SK-N-SH (cell line): Measurements from ENCODE around the gene PROM2.

ENCODE experiments used
- ELF1 ChIP-seq: IDR thresholded peaks from 2 replicates; pipeline ENCODE4 v1.4.0; 2012
- RXRA ChIP-seq: IDR thresholded peaks from 2 replicates; pipeline ENCODE4 v1.4.0; 2012; ENCODE audit warnings: low read depth, mild to moderate bottlenecking, borderline replicate concordance
- YY1 ChIP-seq: IDR thresholded peaks from 2 replicates; pipeline ENCODE4 v1.4.0; 2012; ENCODE audit warnings: low read depth, mild to moderate bottlenecking
- TF ChIP-seq, protein P1 (sequence below): fragments of 200-600 bp; sonication (generic); IDR thresholded peaks from 2 replicates; pipeline ENCODE4 v1.6.1; 2017; ENCODE audit warnings: antibody characterized with exemption, mild to moderate bottlenecking, moderate library complexity

DNA sequence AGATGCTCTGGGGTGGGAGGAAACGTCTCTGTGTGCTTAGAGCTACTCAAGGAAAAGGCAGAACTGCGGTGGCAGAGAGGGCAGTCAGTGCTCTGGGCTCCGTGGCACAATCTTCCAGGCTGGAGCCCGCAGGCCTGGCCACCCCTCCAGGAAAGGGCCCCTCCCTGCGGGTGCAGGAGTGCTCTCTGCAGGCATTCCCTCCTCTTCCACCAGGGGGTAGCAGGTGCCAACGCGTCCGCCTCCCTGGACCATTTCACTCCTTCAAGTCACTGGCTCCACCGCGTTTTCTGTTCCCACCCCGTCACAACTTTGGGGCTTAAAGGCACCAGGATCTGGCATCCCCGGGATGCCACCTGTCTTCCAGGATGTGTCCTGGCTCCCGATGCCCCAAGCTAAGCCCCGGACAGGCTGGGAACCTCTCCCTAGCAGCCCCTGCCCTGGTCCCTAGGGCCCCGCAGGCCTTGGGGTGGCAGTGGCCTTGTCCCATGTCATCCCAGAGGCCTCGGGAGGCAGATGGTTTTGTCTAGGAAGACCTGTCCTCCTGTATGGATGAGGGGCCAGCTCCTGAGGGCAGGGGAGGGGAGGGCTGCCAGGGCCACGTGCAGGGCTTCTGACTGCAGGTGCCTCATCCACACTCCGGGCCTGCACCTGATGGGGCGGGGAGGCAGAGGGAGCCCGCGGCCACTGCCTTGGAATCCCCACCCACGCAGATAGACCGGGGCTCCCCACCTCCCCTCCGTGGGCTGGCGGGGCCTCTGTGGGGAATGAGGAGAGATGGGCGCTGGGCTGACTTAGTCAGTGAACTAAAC lies 49.3 kb downstream of the PROM2 start:
- TF ChIP-seq, protein P1, sequence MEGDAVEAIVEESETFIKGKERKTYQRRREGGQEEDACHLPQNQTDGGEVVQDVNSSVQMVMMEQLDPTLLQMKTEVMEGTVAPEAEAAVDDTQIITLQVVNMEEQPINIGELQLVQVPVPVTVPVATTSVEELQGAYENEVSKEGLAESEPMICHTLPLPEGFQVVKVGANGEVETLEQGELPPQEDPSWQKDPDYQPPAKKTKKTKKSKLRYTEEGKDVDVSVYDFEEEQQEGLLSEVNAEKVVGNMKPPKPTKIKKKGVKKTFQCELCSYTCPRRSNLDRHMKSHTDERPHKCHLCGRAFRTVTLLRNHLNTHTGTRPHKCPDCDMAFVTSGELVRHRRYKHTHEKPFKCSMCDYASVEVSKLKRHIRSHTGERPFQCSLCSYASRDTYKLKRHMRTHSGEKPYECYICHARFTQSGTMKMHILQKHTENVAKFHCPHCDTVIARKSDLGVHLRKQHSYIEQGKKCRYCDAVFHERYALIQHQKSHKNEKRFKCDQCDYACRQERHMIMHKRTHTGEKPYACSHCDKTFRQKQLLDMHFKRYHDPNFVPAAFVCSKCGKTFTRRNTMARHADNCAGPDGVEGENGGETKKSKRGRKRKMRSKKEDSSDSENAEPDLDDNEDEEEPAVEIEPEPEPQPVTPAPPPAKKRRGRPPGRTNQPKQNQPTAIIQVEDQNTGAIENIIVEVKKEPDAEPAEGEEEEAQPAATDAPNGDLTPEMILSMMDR = peak; percentile 46
- TF ChIP-seq ELF1 (no peak), RXRA (no peak), YY1 (no peak)
